Astrocyte of the cerebellum (primary cell): ENCODE data around the gene POLR3G.

Experiments used
- DNase-seq: peaks from one replicate; pipeline ENCODE4 v3.0.0-alpha.2; 2011; ENCODE audit warnings: low read depth
- H3K4me3 ChIP-seq: 2 replicates; pipeline ENCODE4 v1.5.1; 2011; ENCODE audit warnings: mild to moderate bottlenecking, low read depth, low read length, moderate library complexity
- CTCF ChIP-seq: IDR thresholded peaks from 2 replicates; pipeline ENCODE4 v1.5.1; 2012; ENCODE audit warnings: low read length, low read depth, moderate library complexity, mild to moderate bottlenecking; ENCODE audit errors: missing control alignments
- in situ Hi-C: cut with HindIII; loops from 2 replicates; pipeline ENCODE4 v1.10.0; 2017; ENCODE audit warnings: low sequenced_read_pairs

POLR3G gene

GRCh38 chr5:90561766-90562165 is 87.1 kb downstream of the POLR3G start:
- H3K4me3 ChIP-seq: no peak overlapping the region
- no peak for TF ChIP-seq CTCF
- in situ Hi-C loops: no loop called here
- DNase-seq: no peak

GRCh38 chr5:90562341-90562740 is 87.7 kb downstream of the POLR3G start:
- TF ChIP-seq CTCF: no peak
- no peak overlapping the region for H3K4me3 ChIP-seq
- in situ Hi-C loops: no loop called here
- no peak for DNase-seq

- H3K4me3 ChIP-seq: no peak overlapping the region
- TF ChIP-seq CTCF: no peak
- in situ Hi-C loops: no loop called here
- no peak for DNase-seq
Observed at GRCh38 chr5:90563108-90563507, 88.4 kb downstream of the POLR3G start.
